Stimulated activated CD8-positive, alpha-beta memory T cell treated with anti-CD3 and anti-CD28 coated beads, Interleukin-2, amount 100 ng/mL, for 48 hours (primary cell): Measurements from ENCODE around the gene CEP41.
"Not testable (repeated sequence)": the region's sequence is repeated elsewhere in the genome, so short reads cannot be mapped to it uniquely, and the experiment has no call there.

ENCODE experiments used
- DNase-seq, 2 donors: peaks; one replicate each; pipeline ENCODE4 v3.0.0-alpha.2; 2020; ENCODE audit warnings: low read depth in 2 of 2

The CEP41 gene

DNA sequence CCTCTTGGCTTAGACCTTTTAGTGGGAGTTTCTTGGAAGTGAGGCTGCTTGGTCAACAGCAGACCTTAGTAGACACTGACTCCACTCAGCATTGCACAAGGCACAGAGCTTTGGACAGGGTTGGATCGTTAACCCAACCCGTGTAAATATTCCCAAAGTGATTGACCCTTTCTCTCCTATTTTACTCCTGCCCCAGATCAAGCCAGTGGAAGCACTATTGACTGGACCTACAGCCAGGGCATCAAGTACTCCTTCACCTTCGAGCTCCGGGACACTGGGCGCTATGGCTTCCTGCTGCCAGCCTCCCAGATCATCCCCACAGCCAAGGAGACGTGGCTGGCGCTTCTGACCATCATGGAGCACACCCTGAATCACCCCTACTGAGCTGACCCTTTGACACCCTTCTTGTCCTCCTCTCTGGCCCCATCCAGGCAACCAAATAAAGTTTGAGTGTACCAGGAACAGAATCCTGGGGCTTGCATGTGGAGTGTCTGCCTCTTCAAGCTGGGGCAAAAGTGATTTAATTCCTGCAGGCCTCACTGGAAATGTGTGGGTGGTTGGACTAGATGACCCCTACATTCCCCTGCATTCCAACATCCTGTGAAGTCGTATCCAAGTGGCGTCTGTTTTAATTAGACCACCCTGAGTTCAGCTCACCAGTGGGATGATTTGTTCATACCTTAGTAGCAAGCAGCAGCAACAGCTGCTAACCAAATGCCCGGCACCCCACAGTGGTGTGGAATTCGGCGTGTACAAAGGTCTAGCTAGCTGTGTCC, 53.0 kb downstream of the CEP41 start:
- DNase-seq: no peak

DNA sequence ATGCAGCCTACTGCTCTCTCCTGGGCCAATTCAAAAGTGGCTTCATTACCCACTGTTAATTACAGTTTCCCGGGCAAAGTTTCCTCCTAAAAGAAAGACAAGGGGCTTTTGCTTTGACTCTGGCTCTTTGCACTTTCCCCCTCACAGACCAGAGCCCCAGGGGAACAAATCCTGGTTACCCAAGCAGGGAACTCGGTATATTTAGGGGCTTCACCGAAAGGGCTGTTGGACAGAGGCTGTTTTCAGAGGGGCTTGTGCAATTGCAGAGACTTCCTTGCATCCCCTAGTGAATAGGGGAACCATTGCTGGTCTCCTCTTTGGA, 53.5 kb downstream of the CEP41 start:
- DNase-seq: no peak

DNA sequence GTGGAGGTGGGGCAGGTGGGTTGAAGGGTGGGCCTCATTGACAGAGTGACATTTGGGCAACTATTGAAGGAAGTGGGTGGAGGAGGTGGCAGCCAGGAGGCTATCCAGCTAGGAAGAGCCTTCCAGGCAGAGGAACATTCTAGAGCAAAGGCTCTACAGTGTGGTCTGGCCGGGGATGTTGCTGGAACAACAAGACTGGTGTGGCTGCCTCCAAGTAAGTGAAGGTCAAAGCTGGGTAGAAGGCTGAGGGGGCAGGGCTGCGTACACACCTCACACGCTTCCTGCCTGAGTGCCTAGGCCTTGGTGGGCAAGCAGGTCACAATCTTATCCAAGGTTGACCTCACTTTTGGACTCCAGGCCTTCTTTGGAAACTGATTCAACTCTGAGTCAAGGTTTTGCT, 53.9 kb downstream of the CEP41 start:
- DNase-seq: no peak

DNA sequence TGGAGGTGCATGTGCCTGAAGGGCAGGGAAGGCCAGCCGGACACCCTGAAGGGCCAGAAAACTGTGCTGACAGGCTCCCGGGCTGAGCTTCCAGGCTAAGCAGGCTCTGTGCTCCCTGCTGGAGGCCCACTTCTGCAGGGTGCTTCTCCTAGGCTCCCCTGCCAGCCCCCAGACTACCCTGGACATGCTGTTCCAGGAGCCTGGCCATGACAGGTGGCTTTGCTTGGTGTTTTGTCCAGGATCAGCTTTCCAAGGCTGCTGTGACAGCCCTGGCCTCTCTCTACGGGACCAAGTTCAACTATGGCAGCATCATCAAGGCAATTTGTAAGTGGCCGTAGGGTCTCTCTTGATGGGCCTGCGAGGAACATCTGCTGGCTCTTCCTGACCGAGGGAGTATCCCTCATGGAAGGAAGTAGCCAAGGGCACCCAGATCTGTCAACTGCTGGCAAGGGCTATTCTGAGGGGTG, 55.2 kb downstream of the CEP41 start:
- DNase-seq: no peak

DNA sequence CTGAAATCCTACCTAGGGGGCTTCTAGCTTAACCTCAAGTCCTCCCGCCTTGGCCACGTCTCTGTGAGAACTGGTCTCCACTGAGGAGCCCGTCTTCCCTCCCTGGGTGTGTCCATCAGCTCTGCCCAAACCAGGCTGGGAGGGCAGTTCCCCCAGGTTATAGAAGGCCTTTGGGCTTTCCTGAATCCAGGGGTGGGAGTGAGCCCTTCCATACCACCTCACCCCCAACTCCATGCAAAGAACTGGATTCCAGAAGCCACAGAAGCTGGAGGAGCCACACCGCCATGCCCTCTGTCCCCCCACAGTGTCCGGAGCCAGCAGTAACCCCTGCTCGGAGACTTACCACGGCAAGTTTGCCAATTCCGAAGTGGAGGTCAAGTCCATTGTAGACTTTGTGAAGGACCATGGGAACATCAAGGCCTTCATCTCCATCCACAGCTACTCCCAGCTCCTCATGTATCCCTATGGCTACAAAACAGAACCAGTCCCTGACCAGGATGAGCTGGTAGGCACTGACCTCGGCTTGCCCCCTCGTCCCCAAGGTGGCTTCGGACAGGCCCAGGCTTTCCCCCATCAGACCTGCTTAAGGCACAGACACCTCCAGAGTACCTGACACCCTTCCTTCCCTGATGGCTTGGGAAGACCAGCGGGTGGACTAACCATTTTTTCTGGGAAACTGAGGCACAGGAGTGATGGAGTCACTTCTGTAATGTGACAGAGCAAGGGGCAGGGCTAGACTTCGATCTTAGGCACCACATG, 55.8 kb downstream of the CEP41 start:
- no peak for DNase-seq

DNA sequence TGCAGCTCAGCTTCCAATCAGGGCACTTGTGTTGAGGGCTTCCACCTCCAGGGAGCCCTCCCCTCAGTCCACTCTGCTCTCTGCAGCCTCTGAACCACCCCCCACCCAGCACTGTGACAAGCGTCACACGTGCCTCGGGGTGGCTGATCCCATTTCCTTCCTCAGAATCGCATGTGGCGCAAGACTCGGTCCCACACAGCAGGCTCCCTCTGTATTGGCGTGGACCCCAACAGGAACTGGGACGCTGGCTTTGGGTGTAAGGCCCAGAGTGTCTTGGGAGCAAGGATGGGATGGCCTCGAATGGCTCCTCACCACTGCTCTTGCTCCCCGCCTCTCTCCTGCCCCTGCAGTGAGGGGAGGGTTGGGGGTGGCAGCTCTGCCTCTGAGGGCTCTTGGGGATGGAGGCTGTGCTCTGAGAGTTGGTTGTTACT, 56.4 kb downstream of the CEP41 start:
- no peak for DNase-seq

DNA sequence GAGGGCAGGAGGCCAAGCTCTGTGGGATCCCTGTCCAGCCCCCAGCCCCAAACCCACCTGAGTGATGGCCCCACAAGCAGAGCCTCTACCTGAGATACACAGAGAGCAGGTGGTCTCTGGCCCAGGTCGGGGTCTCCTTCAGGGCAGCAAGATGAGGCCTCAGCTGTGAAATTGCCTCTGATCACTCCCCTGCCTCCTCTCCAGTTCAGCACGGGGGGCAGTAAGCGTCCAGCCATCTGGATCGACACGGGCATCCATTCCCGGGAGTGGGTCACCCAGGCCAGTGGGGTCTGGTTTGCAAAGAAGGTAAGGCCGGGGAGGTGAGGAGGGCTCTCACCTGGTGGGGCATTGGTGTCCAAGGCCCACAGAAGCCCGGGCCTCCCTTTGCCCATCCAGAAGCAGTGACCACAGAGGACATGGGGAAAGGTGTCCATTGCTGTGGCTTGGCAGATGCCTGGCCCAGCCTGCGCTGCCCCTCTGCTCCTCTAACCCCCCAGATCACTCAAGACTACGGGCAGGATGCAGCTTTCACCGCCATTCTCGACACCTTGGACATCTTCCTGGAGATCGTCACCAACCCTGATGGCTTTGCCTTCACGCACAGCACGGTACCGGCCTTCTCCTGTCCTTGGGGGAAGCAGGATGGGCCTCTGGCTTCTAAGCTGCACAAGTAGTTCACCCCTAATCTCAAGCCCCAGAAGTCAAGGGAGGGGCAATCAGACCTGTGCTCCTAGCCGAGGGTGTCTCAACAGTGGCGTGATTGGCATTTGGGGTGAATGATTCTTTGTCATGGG, 57.4 kb downstream of the CEP41 start:
- DNase-seq: no peak

DNA sequence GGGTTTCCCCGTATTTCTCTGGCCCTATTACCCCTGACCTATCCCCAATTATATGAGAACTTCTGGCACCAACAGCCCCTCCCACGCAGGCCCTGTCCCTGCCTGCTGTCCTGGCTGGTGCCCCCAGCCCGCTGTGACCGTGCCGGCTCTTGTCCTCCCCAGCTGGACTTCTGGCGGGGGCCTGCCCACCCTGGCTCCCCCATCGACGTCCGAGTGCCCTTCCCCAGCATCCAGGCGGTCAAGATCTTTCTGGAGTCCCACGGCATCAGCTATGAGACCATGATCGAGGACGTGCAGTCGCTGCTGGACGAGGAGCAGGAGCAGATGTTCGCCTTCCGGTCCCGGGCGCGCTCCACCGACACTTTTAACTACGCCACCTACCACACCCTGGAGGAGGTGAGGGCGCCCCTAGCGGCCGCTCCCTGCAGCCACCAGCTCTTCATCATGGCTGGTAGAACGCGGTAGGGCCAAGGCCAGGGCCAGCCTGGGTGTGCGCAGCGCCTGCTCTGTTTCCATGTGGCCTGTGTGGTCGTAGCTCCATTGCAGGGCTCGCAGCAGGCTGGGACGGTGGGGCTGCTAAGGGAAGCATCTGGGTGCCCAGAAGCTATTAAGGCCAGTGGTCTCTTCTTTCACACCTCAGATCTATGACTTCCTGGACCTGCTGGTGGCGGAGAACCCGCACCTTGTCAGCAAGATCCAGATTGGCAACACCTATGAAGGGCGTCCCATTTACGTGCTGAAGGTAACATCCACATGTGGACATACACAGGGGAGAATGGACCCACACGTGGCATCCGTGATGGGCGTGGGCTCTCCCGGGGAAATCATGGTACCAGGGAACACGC, 59.1 kb downstream of the CEP41 start:
- DNase-seq: no peak

DNA sequence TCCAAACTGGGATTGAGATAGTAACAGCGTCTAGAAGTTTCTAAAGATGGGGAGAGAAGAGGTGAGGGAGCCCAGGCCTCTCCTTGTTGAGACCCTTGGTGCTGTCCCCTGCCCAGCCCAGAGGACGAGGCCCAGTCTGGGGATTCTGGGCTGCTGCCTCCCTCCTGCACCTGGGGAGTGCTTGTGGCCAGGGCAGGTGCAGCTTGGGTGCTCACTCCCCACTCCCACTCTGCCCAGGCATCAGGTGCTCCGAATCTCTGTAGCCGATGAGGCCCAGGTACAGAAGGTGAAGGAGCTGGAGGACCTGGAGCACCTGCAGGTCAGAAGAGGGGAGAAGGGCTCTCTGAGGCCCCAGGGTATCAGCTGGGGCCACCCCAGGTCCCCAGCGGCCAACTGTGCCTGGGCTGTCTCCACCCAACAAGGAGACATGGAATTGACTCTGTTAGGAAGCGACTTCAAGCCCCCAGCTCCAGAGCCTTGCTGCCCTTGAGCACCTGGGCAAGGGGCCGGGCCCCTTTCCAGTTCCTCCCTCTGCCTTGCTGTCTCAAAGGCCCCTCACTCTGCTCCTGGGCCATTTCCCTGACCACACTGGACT, 59.9 kb downstream of the CEP41 start:
- DNase-seq: no peak

DNA sequence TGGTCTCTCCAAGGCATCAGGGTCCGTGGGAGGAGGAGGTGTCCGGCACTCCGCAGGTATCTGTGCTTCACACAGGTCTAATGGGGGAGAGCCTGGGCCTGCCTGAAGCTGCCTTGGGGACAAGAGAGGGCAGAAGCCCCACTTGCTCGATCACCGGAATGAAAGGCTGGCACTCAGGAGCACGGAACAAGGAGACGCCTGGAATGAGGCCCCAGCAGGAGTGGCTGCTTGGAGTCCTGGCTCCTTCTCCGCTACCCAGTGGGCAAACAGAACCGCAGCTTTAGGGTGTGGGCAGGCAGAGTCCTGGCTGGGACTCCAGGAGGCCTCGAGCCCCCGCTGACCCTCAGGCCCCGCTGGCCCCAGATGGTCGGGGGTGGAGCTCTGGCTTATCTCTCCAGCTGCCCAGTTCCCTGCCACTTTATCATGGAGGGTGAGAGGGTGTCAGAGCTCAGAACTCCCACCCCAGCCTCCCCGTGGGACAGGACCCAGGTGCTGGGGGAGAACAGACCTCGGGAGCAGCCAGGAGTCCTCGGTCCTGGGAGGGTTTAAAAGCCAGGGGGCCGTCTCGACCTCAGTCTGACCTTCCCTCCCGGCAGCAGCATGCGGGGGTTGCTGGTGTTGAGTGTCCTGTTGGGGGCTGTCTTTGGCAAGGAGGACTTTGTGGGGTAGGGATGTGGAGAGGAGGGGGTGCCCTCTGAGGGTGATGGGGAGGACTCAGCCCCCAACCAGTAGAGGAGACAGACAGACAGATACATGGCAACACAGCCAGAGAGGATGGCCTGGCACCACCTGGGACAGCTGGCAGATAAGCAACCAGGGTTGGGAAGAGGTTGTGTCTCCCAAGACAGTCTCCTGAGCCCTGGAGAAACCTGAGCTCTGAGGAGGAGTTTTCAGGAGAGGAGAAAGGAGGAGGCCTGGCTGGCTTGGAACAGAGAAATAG, 60.6 kb downstream of the CEP41 start, which contains the start of gene CPA1:
Gene CPA1, plus strand, starts transcription at position 574 of the 940 bp plus-strand sequence. Its CDS starts 27 bp downstream, at position 601.
- DNase-seq: no peak

DNA sequence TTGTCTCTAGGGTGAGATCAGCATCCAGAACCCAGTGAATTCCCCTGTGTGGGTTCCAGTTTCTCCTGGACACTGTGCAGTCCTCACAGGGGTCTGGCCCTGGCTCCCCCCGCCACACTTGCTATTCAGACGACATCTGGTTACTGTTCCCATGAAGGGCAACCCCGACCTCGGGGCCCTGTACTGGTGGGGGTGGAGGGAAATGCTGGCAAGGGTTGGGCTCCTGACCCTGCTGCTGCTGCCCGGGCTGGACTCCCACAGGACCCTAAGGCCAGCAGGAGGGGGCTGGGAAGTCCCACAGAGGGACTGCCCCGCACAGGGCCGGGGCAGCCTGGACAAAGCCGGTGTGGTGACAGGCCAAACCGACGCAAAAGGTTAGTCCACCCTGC, 61.3 kb downstream of the CEP41 start:
- no peak for DNase-seq

DNA sequence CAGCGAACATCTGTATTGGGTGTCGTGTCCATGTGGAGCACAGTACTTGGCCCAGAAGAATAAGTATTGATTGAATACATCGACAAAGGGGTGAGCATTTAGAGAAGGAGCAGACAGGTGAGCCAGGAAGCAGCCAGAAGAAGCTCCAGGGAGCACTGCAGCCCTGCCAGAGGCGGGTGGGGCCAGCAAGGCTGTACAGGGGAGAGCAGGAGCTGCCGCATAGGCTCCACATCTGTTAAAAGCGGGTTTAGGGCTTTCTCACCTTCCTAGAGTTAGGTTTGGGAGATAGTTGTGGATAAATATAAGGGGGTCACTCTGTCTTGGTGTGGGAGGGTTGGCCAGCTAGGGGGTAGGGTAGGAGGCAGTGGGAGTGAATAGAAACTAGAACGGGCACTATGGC, 61.8 kb downstream of the CEP41 start:
- no peak for DNase-seq

DNA sequence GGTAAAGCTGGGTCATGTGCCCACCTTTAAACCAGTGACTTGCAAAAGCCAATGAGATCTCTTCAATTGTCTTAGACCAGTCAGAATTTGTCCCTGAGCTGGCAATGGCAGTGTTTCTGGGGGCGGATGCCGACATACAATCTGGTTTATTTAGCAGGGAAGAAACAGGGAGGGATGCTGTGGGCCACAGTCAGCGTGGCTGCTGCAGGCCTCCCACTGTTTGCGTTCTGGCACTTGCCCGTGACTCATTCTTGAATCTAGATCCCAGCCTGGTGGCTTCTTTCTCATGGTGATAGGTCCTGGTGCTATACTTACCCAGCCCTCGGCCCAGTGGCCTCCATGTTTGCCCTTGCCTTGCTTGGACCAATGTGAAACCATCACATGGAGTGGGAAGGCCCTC, 63.6 kb downstream of the CEP41 start:
- no peak for DNase-seq

DNA sequence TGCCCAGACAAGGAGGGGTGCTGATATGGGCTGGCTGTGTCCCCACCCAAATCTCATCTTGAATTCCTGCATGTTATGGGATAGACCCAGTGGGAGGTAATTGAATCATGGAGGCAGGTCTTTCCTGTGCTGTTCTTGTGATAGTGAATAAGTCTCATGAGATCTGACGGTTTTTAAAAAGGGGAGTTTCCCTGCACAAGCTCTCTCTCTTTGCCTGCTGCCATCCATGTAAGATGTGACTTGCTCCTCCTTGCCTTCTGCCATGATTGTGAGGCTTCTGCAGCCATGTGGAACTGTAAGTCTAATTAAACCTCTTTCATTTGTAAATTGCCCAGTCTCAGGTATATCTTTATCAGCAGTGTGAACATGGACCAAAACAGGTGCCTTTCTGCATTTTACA, 64.4 kb downstream of the CEP41 start:
- DNase-seq: not testable (repeated sequence)

DNA sequence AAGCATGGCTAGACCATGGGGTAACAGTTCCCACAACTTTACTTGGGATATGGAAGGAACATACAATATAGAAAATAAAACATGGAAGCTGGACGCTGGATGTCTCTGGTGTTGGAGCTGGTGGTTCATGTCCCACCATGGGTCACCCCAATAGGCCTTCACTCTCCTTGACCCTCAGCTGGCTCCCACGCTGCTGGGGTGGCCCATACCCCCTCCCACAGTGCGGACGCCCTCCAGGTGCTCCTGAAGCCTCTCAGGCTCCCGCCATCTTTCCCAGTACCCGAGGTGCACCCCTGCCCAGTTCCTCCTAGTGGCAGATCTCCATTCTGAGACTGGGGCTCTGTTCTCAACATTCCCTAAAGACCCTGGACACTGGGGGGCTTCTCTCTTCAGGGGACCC, 66.3 kb downstream of the CEP41 start:
- no peak for DNase-seq

DNA sequence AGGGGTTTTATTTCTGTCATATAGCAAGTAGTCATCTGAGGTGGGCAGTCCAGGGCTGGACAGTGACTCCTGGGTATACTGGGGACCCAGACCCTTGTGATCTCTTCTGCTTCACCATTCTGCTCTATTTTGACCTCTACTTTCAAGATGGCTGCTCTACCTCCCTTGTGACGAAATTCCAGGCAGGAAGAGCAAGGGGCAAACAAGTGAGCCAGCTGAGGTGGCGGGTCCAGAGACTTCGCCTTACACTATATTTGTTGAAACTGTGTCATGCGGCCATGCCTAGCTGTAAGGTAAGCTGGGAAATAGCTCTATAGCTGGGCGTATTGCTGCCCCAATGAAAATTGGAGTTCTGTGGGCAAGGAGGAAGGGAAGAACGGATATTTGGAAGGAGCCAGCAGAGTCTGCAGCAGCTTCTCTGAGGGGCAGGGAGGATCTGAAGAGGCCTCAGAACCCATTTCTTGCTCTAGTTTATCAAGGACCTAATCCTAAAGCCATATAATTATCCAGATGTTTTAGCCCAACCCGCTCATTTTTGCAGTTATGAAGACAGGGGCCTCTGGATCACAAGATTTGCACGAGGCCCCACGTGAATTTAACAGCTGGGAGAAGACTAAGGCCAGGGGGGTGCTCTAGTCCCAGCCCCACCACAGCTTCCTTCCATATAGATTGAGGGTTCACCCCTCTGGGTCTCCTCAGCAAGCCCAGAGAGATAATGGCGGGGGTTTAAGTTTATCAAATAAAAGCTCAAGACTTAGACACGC, 68.2 kb downstream of the CEP41 start:
- no peak for DNase-seq

DNA sequence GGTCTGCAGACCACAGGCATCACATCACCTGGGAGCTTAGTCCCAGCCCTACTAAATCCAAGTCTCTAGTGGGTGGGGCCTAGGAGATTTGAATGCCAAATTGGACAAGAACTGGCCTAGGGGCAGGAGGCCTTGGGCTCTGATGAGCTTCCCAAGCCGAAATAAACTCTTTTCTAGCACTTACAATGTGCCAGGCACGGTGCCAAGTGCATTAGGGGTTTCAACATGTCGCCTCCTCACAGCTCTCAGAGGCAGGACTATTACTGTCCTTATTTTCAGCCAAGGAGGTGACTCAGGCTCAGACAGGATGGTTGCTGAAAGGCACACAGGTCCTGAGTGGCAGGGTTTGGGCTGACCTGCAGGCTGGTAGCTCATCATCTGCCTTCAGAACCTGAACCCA, 69.8 kb downstream of the CEP41 start:
- no peak for DNase-seq

DNA sequence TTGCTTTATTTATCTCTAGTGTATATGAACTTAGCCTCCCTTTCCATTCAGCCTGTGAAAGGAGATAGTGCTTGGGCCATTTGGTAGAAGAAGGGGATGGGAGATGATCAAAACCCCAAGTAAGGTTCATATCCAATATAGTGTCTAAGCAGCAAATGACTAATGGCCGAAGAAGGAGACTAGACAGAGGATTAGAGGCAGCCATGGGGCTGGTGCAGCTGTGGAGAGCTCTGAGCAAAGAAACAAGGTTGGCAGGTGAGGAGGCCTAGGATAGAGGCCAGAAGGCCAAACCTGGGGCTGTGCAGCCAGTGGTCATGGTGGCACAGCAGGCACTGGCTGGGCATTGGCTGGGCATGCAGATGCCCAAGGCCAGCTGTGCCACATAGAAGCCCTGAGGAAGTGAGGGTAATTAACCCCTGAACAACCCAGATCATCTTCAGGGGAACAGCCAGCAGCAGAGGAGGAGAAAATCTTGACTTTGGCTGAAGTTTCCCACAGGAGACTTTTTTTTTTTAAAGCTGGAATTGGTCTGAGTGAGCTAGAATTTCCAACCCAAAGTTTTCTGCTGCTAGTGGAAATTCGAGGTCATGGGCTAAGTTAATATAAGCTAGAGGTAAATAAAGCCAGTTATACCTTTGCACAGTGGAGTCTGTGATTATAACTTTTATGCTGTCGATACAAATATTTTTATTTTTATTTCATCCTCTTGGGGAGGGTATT, 70.8 kb downstream of the CEP41 start:
- DNase-seq: no peak
